HepG2 (cell line): ENCODE data around the gene PPFIA3. TPM values are rescaled to one million over a fixed set of nuclear protein-coding genes. Genes with fewer than 3 reads are reported as not detected.

Experiments used
- CBX1 ChIP-seq: IDR thresholded peaks from one replicate; pipeline ENCODE4 v1.6.1; 2016; ENCODE audit warnings: antibody characterized with exemption, low read depth
- DPF2 ChIP-seq: sonication (generic); formaldehyde crosslinking; IDR thresholded peaks from 2 replicates; pipeline ENCODE4 v1.4.0; 2020; ENCODE audit warnings: mild to moderate bottlenecking, low read depth, missing genetic modification reagents, borderline replicate concordance
- GABPA ChIP-seq, 2 experiments: IDR thresholded peaks; 2 replicates each; pipeline ENCODE4 v1.6.1; 2011 to 2016; ENCODE audit warnings: low read depth in 2 of 2, low read length in 1 of 2, missing biosample characterization in 1 of 2, missing genetic modification characterization in 1 of 2
- GTF2F1 ChIP-seq: fragments of 150-350 bp; IDR thresholded peaks from 2 replicates; pipeline ENCODE4 v1.6.1; 2014; ENCODE audit warnings: low read length
- MAFK ChIP-seq, 2 experiments: IDR thresholded peaks in 1 of 2; conservative IDR thresholded peaks in 1 of 2; 2 replicates each; pipeline ENCODE4 v1.6.1; 2011; ENCODE audit warnings: improper control_type of control experiment in 2 of 2, low read length in 2 of 2
- MATR3 ChIP-seq: sonication (generic); formaldehyde crosslinking; IDR thresholded peaks from 2 replicates; pipeline ENCODE4 v1.4.0; 2020; ENCODE audit warnings: missing genetic modification reagents
- RBM22 ChIP-seq: fragments of 200-400 bp; formaldehyde crosslinking; optimal IDR thresholded peaks from 2 replicates; pipeline ENCODE3; 2017; ENCODE audit warnings: mild to moderate bottlenecking, low read length, moderate library complexity
- SAP130 ChIP-seq: IDR thresholded peaks from 2 replicates; pipeline ENCODE4 v1.6.1; 2016; ENCODE audit warnings: low read depth
- SIX4 ChIP-seq: sonication (generic); formaldehyde crosslinking; IDR thresholded peaks from 2 replicates; pipeline ENCODE4 v1.4.0; 2020; ENCODE audit warnings: missing genetic modification reagents
- SOX6 ChIP-seq, 2 experiments: fragments of 450-650 bp in 1 of 2; sonication (generic) in 1 of 2; formaldehyde crosslinking in 1 of 2; IDR thresholded peaks; 2 replicates each; pipeline versions ENCODE4 v1.4.0 to v1.6.1; 2017 to 2020; ENCODE audit warnings: antibody characterized with exemption in 1 of 2, mild to moderate bottlenecking in 1 of 2, missing genetic modification reagents in 1 of 2
- ZFP37 ChIP-seq: sonication (generic); formaldehyde crosslinking; IDR thresholded peaks from 2 replicates; pipeline ENCODE4 v1.4.0; 2020; ENCODE audit warnings: missing genetic modification reagents, borderline replicate concordance
- ZNF274 ChIP-seq: sonication (generic); formaldehyde crosslinking; IDR thresholded peaks from 2 replicates; pipeline ENCODE4 v1.5.1; 2020; ENCODE audit warnings: mild to moderate bottlenecking, missing genetic modification reagents
- ZNF598 ChIP-seq: sonication (generic); formaldehyde crosslinking; IDR thresholded peaks from 2 replicates; pipeline ENCODE4 v1.5.1; 2020; ENCODE audit warnings: mild to moderate bottlenecking, missing genetic modification reagents, borderline replicate concordance
- ZNF713 ChIP-seq: sonication (generic); formaldehyde crosslinking; IDR thresholded peaks from 2 replicates; pipeline ENCODE4 v1.4.0; 2020; ENCODE audit warnings: mild to moderate bottlenecking, missing genetic modification reagents
- ZNF773 ChIP-seq: sonication (generic); formaldehyde crosslinking; IDR thresholded peaks from 2 replicates; pipeline ENCODE4 v1.4.0; 2020; ENCODE audit warnings: missing genetic modification reagents, borderline replicate concordance
- polyA plus RNA-seq, 8 experiments: library from polyadenylated mRNA; depleted of rRNA in 3 of 8; stranded (reverse) in 7 of 8; unstranded in 1 of 8; fragments of >200 nt; fragmentation: Illumina TruSeq in 4 of 8; extraction: Trizol in 4 of 8; gene quantifications; 2 replicates each; pipeline versions ENCODE4 v1.2.1 to v1.2.3, GENCODE V29; 2011 to 2016; ENCODE audit warnings: low read depth in 4 of 8, missing spikeins in 1 of 8, mixed read lengths in 1 of 8; ENCODE audit not compliant: insufficient read depth in 1 of 8
- total RNA-seq, 5 experiments: library from RNA; depleted of rRNA; stranded (reverse); fragments of >200 nt; fragmentation: Illumina TruSeq; extraction: Trizol; gene quantifications; 2 replicates each; pipeline ENCODE4 v1.2.3, GENCODE V29; 2016; ENCODE audit warnings: low read depth in 1 of 5
- TF ChIP-seq, protein P1 (sequence below): sonication (generic); formaldehyde crosslinking; IDR thresholded peaks from 2 replicates; pipeline ENCODE4 v1.5.0; 2020; ENCODE audit warnings: missing genetic modification reagents, mild to moderate bottlenecking, borderline replicate concordance
- TF ChIP-seq, protein P2 (sequence below): sonication (generic); formaldehyde crosslinking; IDR thresholded peaks from 2 replicates; pipeline ENCODE4 v1.9.0; 2022; ENCODE audit warnings: low read depth, missing genetic modification reagents
- TF ChIP-seq, protein P3 (sequence below): sonication (generic); formaldehyde crosslinking; IDR thresholded peaks from 2 replicates; pipeline ENCODE4 v1.8.0; 2023; ENCODE audit warnings: mild to moderate bottlenecking, missing genetic modification reagents
- TF ChIP-seq, protein P4 (sequence below): sonication (generic); formaldehyde crosslinking; IDR thresholded peaks from 2 replicates; pipeline ENCODE4 v1.4.0; 2020; ENCODE audit warnings: mild to moderate bottlenecking, missing genetic modification reagents
- TF ChIP-seq, protein P5 (sequence below): sonication (generic); formaldehyde crosslinking; IDR thresholded peaks from 2 replicates; pipeline ENCODE4 v1.8.0; 2022; ENCODE audit warnings: mild to moderate bottlenecking, missing genetic modification reagents, moderate library complexity

PPFIA3 gene
- total and polyA plus RNA-seq, 2 of the 13 experiments (the other 11 are each of a cell fraction or from before 2014, with no cell fraction given) = 6.7 to 8.6 TPM

DNA sequence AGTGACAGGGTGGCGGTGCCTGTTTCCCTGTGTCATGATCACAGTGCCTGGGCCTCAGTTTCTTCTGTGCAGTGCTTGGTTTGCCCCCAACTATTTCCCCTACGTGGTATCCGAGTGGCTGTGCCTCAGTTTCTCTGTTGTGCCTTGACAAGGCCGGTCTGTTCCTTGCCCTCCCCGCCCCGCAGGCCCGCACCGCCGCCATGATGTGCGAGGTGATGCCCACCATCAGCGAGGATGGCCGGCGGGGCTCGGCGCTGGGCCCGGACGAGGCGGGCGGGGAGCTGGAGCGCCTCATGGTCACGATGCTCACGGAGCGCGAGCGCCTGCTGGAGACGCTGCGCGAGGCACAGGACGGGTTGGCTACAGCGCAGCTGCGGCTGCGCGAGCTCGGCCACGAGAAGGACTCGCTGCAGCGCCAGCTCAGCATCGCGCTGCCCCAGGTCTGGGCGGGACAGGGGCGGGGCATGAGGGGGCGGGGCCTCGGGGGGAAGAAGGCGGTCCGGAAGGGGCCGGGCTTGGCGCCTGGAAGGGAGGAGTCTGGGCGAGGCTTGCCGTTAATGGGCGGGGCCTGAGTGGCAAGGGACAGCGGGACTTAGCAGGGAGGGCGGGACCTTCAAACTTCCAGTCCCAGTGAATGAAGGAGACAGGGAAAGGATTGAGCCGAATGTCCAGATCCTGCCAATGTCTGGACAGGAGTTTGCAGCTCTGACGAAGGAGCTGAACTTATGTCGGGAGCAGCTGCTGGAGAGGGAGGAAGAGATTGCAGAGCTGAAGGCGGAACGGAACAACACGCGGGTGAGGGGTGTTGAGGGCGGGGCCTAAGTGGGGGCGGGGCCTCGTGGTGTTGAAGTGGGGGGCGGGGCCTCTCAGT, 8.6 kb downstream of the PPFIA3 start (continued):
- peak; percentile 15; the same call in 1 of the 2 replicates for TF ChIP-seq GABPA (IDR thresholded peaks at IDR 0.05; ENCODE audit: low read depth, low read length)
- peak; percentile 38; the same call in 1 of the 2 replicates for TF ChIP-seq GABPA (CRISPR knock-in tag; IDR thresholded peaks at IDR 0.05; ENCODE audit: low read depth)
- TF ChIP-seq, protein P1, sequence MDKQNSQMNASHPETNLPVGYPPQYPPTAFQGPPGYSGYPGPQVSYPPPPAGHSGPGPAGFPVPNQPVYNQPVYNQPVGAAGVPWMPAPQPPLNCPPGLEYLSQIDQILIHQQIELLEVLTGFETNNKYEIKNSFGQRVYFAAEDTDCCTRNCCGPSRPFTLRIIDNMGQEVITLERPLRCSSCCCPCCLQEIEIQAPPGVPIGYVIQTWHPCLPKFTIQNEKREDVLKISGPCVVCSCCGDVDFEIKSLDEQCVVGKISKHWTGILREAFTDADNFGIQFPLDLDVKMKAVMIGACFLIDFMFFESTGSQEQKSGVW (CRISPR knock-in tag) = peak; percentile 76; the same call in 1 of the 2 replicates
- peak; percentile 100 for TF ChIP-seq ZNF274
- no peak for TF ChIP-seq MATR3 (CRISPR knock-in tag)
- TF ChIP-seq MAFK (conservative IDR thresholded peaks at IDR 0.05 in 1 of 2, IDR thresholded peaks at IDR 0.05 in 1 of 2; ENCODE audit: low read length in 2 of 2) = peak in 1 of 2 experiments; percentile 40; a peak in 1 of 4 replicates
- TF ChIP-seq, protein P2, sequence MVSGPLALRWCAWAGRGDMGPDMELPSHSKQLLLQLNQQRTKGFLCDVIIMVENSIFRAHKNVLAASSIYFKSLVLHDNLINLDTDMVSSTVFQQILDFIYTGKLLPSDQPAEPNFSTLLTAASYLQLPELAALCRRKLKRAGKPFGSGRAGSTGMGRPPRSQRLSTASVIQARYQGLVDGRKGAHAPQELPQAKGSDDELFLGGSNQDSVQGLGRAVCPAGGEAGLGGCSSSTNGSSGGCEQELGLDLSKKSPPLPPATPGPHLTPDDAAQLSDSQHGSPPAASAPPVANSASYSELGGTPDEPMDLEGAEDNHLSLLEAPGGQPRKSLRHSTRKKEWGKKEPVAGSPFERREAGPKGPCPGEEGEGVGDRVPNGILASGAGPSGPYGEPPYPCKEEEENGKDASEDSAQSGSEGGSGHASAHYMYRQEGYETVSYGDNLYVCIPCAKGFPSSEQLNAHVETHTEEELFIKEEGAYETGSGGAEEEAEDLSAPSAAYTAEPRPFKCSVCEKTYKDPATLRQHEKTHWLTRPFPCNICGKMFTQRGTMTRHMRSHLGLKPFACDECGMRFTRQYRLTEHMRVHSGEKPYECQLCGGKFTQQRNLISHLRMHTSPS (CRISPR knock-in tag) = peak; percentile 92
- peak; percentile 95 for TF ChIP-seq SAP130 (CRISPR knock-in tag)
- no peak for TF ChIP-seq RBM22
- peak; percentile 99 for TF ChIP-seq ZNF773 (CRISPR knock-in tag)
- peak; percentile 99 for TF ChIP-seq ZFP37 (CRISPR knock-in tag)
- TF ChIP-seq DPF2 (CRISPR knock-in tag) = no peak
- peak; percentile 94; the same call in 1 of the 2 replicates for TF ChIP-seq ZNF713
- TF ChIP-seq, protein P3, sequence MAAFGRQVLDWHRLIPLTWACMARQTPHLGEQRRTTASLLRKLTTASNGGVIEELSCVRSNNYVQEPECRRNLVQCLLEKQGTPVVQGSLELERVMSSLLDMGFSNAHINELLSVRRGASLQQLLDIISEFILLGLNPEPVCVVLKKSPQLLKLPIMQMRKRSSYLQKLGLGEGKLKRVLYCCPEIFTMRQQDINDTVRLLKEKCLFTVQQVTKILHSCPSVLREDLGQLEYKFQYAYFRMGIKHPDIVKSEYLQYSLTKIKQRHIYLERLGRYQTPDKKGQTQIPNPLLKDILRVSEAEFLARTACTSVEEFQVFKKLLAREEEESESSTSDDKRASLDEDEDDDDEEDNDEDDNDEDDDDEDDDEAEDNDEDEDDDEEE (CRISPR knock-in tag) = peak; percentile 99
- peak; percentile 80; the same call in 1 of the 2 replicates for TF ChIP-seq SIX4 (CRISPR knock-in tag)
- TF ChIP-seq, protein P4, sequence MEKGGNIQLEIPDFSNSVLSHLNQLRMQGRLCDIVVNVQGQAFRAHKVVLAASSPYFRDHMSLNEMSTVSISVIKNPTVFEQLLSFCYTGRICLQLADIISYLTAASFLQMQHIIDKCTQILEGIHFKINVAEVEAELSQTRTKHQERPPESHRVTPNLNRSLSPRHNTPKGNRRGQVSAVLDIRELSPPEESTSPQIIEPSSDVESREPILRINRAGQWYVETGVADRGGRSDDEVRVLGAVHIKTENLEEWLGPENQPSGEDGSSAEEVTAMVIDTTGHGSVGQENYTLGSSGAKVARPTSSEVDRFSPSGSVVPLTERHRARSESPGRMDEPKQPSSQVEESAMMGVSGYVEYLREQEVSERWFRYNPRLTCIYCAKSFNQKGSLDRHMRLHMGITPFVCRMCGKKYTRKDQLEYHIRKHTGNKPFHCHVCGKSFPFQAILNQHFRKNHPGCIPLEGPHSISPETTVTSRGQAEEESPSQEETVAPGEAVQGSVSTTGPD (CRISPR knock-in tag) = no peak
- TF ChIP-seq, protein P5, sequence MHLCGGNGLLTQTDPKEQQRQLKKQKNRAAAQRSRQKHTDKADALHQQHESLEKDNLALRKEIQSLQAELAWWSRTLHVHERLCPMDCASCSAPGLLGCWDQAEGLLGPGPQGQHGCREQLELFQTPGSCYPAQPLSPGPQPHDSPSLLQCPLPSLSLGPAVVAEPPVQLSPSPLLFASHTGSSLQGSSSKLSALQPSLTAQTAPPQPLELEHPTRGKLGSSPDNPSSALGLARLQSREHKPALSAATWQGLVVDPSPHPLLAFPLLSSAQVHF = peak; percentile 100
- no peak for TF ChIP-seq SOX6 (IDR thresholded peaks at IDR 0.05)
- peak; percentile 56 for TF ChIP-seq SOX6 (CRISPR knock-in tag; IDR thresholded peaks at IDR 0.05)
- no peak for TF ChIP-seq GTF2F1
- peak; percentile 98; the same call in 1 of the 2 replicates for TF ChIP-seq ZNF598 (CRISPR knock-in tag)
- peak; percentile 82 for TF ChIP-seq CBX1
